Activated CD8-positive, alpha-beta memory T cell treated with anti-CD3 and anti-CD28 coated beads, Interleukin-2, amount 50 U/mL, for 1 hour (primary cell): ENCODE measurements around the gene CXADR.
"Not testable (repeated sequence)": the region's sequence is repeated elsewhere in the genome, so short reads cannot be mapped to it uniquely, and the experiment has no call there.

Source experiments
- DNase-seq: peaks from one replicate; pipeline ENCODE4 v3.0.0-alpha.2; 2020; ENCODE audit errors: extremely low read depth

The CXADR gene

DNA sequence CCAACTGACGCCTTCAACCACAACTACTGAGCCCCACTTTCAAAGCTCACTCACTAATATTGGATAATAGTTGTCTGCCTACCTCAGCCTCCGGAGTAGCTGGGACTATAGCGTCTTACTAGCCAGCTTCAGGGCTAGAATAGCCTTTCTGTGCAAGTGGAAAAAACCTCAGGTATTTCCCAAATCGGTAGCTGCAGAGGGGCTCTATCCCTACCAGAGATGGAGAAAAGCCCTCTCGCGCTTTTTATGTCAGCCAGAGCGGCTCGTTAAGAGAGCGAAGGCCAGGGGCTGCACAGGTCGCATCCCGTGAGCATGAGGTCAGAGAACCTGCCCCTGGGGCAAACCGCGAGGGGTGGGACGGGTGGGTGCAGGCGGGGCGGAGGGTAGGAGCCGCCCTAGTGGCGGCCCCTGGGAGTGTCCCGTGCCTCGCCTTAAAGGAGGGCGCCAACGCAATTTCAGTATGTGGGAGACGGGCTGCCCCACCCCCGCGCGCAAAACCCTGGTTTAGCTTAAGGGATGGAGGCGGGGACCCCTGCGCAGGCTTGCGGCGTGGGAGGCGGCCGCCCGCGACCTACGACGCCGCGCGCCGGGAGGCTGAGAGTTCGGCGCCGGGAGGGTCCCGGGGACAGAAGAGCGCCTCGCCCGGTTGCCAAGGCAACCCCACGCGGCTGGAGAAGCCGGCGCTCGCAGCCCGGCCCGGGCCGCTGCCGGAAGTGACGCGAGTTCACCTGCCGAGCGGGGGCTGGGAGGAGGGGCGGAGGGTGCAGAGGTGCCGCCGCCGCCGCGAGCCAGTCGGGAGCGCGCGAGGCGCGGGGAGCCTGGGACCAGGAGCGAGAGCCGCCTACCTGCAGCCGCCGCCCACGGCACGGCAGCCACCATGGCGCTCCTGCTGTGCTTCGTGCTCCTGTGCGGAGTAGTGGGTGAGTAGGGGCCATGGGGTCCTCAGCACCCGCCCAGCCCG, at the start of gene CXADR:
Gene CXADR, plus strand, starts transcription at position 791 of the 961 bp plus-strand sequence. Its CDS starts 87 bp downstream, at position 878.
- DNase-seq, result peak; percentile 47

GRCh38 chr21:17466166-17466565, 46.7 kb upstream of the CXADR start:
- no peak for DNase-seq

GRCh38 chr21:17467392-17467791, 45.5 kb upstream of the CXADR start:
- no peak for DNase-seq

DNA sequence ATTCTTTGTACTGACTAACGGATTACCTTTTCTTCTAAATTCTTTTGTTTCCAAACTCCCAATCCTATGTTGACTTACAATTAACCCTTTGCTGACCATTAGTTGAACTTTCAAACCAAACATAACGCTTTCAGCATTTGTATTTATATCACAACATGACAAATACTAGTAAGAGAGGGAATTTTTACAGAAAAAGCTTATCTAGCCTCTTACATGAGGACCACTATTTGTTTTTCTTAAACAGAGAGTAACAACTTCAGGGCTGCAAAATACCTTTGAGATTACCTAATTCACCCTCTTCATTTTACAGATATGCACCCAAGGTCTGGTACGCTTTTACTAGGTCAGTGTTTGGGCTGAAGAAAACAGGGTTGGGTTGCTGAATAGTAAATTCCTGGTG, 45.0 kb upstream of the CXADR start:
- no peak for DNase-seq

DNA sequence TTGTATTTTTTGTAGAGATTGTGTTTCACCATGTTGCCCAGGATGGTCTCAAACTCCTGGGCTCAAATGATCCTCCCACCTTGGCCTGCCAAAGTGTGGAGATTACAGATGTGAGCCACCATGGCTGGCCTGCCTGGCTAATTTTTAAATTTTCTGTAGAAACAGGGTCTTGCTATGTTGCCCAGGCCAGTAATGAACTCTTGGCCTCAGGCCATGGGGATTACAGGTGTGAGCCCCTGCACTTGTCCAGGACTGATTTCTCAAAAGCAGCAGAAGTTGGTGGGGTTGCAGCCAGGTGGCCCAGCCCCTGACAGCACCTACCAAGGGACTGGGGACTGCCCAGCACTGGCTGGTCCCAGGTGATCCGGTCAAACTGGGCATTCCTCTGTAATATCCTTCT, 44.1 kb upstream of the CXADR start:
- DNase-seq, result no peak

GRCh38 chr21:17469727-17470126, 43.1 kb upstream of the CXADR start:
- DNase-seq, result no peak

DNA sequence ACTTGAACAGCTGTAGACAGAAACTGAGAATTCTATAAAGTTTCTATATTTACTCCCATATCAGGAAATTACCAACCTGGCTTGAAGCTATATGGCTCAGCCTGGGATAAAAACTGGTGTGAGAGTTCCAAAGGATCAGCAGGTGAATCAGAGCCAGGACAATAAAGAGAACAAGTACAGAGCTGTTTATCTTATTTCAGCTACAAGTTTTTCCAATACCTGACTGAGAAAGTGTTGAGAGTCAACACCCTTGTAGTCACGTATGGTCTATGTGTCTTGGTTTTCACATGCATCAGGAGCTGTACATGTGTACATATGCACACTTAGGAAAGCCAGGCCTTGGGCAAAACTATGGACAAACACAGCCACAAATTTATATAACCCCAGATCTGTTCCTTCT, 40.7 kb upstream of the CXADR start:
- DNase-seq, result no peak

DNA sequence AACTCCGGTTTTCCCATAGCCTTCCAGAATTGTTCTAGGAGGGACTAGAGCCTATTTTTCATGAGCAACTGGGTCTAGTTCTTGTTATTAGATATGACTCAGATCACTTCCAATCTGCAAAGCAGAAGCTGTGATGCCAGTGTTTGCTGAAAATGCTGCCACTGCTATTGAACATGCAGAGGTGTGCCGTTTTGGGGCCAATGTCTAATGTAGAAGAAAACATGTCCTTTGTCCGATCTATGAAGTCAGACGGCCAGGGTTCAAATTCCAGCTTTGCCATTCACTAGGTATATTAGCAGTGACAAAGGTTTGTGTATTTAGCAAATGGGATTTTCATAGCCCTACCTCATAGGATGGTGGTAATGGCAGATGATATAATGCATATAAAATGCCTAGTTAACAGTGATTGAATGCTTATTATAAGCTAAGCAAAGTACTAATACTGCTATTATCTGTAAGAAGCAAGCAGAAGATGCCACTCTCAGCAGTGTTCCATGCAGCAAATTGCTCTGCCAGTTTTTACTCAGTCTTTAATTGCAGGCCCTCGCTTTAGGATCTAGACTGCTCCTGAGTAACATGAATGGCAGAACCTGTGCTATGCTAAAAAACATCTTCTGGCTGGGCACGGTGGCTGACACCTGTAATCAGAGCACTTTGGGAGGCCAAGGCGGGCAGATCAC, 40.1 kb upstream of the CXADR start:
- DNase-seq, result no peak

DNA sequence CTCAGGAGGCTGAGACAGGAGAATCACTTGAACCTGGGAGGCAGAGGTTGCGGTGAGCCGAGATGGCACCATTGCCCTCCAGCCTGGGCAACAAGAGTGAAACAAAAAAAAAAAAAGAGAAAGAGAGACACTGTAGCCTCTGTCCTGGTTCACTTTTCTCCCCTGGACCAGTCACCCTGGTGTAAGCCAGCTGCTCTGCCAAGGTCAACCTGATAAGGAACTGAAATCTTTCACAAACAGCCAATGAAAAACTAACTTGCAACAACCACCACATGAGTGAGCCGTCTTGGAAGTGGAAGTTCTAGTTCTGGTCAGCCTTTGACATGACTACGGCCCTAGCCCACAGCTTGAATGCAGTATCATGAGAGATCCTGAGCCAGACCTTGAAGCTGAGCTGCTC, 36.8 kb upstream of the CXADR start:
- no peak for DNase-seq

DNA sequence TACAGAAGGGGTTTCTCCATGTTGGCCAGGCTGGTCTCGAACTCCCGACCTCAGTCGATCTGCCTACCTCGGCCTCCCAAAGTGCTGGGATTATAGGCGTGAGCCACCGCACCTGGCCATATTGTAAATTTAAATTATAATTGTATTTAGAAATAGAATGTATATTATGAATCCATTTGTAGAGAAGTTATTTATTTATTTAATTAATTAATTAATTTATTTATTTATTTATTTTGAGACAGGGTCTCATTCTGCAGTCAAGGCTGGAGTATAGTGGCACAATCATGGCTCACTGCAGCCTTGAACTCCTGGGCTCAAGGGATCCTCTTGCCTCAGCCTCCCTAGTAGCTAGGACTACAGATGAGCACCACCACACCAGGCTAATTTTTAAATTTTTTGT, 34.7 kb upstream of the CXADR start:
- DNase-seq, result not testable (repeated sequence)

DNA sequence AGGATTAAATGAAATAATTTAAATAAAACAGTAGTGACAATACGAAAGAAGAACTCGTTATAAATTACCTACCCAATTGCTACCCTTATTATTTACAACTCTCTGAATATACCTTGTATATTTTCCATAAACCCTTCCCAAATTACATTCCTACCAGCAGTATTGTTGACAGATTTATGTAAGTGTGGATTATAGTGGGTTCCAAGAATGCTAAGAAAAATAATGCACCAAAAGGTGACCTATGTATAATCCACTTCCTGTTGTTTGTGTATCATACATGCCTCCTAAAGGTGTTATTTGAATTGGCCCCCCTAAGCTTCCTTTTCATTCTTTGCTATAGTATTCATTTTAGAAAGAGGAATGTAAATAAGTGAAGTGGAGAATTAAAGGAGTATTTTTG, 33.2 kb upstream of the CXADR start:
- no peak for DNase-seq

- no peak for DNase-seq
Observed at GRCh38 chr21:17482928-17483327, 29.9 kb upstream of the CXADR start.

GRCh38 chr21:17488620-17489019, 24.2 kb upstream of the CXADR start:
- DNase-seq, result no peak

- DNase-seq, result not testable (repeated sequence)
Observed at GRCh38 chr21:17489565-17489964, 23.3 kb upstream of the CXADR start.

DNA sequence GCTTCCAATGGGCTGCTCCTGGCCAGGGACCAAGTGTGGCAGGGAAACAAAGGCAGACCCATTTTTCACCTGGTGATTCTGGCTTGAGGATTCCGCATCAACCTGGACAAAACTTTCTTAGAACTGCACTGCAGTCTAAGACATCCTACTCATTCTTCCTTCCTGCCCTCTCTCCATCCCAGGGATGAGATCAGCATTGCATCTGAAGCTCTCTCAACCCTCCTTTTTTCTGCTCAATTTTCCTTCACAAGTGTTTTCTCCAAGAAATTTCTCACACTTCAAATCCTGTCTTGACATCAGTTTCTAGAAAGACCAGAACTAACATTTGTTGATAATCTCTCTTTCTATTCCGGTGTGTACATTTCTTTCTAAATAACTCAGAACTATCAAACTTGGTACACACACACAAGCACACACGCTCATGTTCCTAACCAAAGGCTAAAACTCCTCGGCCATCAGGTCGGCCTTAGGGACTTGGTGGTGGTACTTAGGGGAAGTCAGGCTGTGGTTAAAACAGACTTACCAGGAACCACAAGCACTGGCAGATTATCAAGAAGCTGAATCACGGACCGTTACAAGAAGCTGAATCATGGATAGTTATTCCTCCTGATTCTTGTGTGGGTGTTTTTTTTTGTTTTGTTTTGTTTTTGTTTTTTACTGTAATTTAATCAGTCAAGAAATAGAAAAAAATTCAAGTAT, 21.0 kb upstream of the CXADR start:
- DNase-seq, result no peak

DNA sequence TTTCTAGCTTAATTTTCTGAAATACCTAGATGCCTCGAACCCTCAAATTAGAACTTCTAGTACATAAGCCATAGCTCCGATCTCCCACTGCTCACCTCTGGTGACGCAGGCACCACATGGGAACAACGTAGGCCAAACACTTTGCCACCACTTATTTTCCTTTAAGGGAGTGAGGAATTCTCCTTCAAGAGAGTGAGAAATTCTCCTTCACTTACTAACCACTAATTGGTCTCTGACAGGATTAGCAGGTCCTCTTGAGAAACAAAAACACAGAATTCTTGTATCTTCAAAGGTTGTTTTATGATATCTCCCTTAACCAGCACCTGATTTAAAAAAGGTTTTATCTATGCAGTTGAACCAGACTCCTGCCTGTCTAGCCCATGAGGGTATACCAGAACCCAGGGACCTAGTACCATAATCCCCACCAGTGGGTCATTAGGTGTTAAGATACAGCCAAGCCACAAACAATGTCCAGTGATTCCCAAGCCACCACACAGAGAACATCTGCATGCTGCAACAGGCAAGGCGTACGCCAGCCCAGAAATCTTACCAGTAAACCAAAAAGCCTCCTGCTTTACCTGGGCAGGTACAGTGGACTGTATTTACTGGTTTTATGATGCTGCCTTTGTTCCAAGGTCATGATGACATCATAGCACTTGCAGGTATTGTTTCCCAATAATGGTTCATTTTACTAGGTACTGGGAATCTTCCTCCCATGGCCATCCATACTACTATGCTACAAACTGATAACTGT, 20.3 kb upstream of the CXADR start:
- no peak for DNase-seq

DNA sequence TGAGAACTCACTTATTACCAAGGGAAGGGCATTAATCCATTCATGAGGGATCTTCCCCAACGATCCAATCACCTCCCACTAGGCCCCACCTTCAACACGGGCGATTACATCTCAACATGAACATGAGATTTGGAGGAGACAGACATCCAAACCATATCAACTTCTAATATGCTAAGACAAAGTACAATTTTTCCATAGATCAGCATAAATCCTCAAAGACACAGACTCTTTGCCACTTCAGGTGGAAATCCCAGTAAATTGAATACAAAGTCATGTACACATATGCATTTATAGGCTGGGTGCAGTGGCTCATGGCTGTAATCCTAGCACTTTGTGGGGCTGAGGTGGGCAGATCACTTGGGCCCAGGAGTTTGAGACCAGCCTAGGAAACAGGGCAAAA, 18.8 kb upstream of the CXADR start:
- DNase-seq, result no peak

DNA sequence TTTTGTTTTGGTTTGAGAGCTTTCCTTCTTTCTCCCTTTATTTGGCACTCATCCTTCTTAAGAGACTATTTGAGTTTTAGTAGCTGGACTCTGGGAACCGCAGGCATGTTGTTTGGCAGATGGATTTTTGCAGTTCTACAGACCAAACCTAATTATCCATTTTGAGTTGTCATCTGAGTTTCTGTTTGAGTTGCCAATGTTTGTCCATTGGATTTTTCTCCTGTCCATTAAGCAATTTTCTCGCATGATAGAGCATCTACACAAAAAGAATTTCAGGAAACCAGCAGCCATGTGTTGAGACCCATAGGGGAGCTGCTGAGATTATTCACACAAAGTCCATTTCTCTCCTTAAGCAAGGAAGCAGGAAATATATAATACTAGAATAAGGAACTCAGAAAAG, 17.2 kb upstream of the CXADR start:
- DNase-seq, result no peak

DNA sequence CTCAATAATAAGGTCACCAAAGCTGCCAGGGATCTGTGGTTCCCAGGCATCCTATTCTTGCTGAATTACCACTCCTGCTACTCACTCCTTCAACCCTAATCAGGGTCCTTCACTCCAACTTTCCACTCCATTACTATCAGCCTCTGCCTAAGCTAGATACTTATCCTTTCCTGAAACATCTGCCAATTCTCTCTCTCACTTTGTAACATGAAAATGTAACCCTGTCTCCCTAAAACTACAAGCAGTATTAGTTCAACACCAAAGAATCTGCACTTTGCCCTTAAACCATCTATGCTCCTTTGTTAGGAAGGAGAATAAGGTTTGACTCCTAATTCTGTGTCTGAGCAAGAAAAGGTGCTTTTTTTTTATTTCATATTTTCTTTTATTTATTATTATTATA, 15.5 kb upstream of the CXADR start:
- DNase-seq, result no peak

DNA sequence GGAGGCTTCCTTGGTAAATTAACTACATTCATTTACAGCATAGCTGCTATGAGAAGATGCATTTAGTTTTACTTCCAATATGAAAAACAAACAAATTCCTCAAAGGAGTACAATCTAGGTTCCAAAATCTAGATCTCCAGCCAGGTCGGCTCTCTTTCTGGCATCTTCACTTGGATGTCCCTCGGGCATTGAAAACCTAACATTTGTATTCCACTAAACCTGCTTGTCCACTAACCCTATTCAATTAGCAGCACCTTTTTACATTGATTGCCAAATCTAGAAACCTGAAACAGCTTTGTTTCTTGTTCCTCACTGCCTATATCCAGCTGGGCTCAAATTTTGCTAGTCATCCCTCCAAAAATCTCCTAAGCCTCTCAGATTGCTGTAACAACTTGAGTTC, 14.3 kb upstream of the CXADR start:
- DNase-seq, result no peak

- DNase-seq, result no peak
Observed at GRCh38 chr21:17501107-17502006, 11.5 kb upstream of the CXADR start.
